Cardiac septum (tissue), 1 donor: ENCODE measurements around the gene MEMO1. TPM values are rescaled to one million over a fixed set of nuclear protein-coding genes. Genes with fewer than 3 reads are reported as not detected.
"Not testable (repeated sequence)": the region's sequence is repeated elsewhere in the genome, so short reads cannot be mapped to it uniquely, and the experiment has no call there.

Source experiments
- DNase-seq: peaks from one replicate; pipeline ENCODE4 v3.0.0-alpha.2; 2020; ENCODE audit warnings: low spot score
- intact Hi-C: fragments of 100-400 bp; cut with DNase I; formaldehyde crosslinking; loops from one replicate; pipeline ENCODE4 v1.14.0; 2022
- total RNA-seq: library from RNA; stranded (reverse); fragmentation: NEBNext Ultra II Directional; extraction: Animal tissue kit (Norgen Biotek cat#: 25700); gene quantifications from one replicate; pipeline ENCODE4 v1.2.1, GENCODE V29; 2021
- donor health status: DM: no; HTN: no; CAD: no.

Gene MEMO1
- total RNA-seq, 1 donor from 2014 or later, result 70.7 TPM

DNA sequence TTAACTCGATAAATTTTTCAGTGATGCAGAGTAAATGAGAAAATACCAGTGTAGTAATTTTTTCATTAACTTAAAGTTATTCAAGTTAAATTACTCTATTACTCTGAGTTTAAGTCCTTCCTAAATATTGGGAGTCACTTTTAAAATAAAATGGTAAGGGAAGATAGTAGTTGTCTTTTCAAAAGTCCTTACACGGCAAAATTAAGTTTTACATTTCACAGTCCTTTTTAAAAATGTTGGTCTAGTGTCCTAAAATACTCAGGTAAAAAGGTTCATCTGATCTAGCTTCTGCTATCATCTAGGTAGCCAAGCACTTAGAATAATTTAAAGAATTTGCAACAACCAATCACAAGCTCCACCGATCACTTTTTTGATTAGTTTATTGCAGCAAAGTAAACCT, 146.9 kb downstream of the MEMO1 start:
- DNase-seq, result no peak
- intact Hi-C loops, result no loop called here

GRCh38 chr2:31863015-31863656, 147.7 kb downstream of the MEMO1 start:
- intact Hi-C loops, DNase-seq: not testable (repeated sequence)

DNA sequence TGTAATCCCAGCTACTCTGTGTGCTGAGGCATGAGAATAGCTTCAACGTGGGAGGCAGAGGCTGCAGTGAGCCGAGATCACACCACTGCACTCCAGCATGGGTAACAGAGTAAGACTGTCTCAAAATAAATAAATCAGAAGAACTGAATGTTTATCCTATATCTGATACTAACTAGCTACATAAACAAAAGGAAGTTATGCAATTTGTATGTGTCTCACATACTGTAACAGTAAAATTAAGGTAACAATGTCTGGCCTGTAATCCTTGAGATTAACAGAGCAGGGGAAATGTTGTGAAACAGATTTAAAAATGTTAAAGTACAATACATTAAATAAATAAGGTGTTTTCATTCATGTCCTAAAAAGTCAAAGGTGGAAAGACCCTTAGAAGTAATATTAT, 150.8 kb downstream of the MEMO1 start:
- intact Hi-C loops, result no loop called here
- DNase-seq, result no peak

DNA sequence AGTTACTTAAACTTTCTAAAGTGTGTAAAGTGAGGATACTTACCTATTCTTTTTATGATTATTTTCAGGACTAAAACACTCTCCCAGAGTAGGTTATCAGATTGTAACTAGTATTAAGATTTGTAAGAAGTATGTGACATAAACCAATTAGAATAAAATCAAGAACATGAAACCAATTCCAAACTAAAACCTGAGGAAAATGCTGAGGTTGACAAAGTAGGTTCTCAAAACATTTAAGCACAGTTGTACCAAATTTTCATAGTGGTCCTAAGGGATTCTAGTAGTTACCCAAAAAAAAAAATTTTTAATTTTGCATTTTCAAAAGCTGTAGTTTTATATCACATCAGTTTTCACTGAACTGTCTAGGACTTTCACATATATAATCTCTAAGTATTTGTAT, 157.3 kb downstream of the MEMO1 start:
- intact Hi-C loops, result no loop called here
- DNase-seq, result no peak

DNA sequence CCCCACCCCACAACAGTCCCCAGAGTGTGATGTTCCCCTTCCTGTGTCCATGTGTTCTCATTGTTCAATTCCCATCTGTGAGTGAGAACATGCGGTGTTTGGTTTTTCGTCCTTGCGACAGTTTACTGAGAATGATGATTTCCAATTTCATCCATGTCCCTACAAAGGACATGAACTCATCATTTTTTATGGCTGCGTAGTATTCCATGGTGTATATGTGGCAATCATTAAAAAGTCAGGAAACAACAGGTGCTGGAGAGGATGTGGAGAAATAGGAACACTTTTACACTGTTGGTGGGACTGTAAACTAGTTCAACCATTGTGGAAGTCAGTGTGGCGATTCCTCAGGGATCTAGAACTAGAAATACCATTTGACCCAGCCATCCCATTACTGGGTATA, 168.7 kb downstream of the MEMO1 start:
- DNase-seq, intact Hi-C loops: not testable (repeated sequence)

GRCh38 chr2:31835450-31835849, 175.4 kb downstream of the MEMO1 start:
- intact Hi-C loops, result no loop called here
- no peak for DNase-seq

DNA sequence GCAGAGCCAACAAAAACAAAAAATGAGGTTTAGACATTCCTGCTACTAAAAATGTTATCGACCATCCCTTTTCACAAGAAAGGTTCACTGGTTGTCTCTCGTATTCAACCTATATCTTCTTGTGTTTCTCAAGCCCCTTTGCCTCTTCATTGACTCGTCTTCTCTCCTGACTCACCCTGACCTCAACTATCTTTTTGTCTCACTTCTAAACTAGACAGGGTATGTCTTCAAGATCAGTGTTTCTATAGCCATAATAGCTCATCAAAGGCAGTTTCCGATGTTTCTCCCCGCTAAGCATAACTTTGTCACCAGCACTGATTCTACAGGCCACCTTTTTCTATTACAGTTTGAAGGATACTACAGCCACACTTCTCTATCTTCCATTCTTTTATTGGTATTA, 178.4 kb downstream of the MEMO1 start:
- intact Hi-C loops, result no loop called here
- no peak for DNase-seq

- DNase-seq, result no peak
- intact Hi-C loops, result no loop called here
Observed at GRCh38 chr2:31831585-31831984, 179.2 kb downstream of the MEMO1 start.

- no peak for DNase-seq
- intact Hi-C loops, result no loop called here
Observed at GRCh38 chr2:31828891-31829290, 181.9 kb downstream of the MEMO1 start.

GRCh38 chr2:31823558-31823957, 187.2 kb downstream of the MEMO1 start:
- intact Hi-C loops, result no loop called here
- no peak for DNase-seq

DNA sequence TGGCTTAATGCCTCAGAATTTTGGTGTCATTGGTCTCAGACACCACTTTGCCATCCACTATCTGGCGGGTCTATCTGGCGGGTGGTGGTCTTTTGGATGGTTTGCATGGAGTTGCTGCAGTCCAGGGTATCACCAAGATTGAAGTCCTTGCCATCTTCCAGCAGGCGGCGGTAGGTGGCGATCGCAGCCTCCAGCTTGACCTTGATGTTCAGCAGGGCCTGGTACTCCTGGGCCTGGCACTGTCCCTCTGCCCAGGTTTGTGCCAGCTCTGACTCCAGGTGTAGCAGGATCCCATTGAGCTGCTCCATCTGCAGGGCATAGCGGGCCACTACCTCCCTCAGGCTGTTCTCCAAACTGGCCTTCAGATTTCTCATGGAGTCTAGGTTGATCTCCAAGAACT, 188.2 kb downstream of the MEMO1 start:
- intact Hi-C loops, result no loop called here

More for the DNA sequence above, 188.2 kb downstream of the MEMO1 start:
- no peak for DNase-seq

Other genes with a start within 250 kb of the MEMO1 start
- 37.2 TPM for gene DPY30, start 28.8 kb upstream of the MEMO1 start, total RNA-seq
- gene SPAST, start 52.5 kb upstream of the MEMO1 start, total RNA-seq, result 8.1 TPM
- 15.0 TPM for gene SLC30A6, start 154.9 kb upstream of the MEMO1 start, total RNA-seq